Measurements from ENCODE around the gene FBN3.

The FBN3 gene

DNA sequence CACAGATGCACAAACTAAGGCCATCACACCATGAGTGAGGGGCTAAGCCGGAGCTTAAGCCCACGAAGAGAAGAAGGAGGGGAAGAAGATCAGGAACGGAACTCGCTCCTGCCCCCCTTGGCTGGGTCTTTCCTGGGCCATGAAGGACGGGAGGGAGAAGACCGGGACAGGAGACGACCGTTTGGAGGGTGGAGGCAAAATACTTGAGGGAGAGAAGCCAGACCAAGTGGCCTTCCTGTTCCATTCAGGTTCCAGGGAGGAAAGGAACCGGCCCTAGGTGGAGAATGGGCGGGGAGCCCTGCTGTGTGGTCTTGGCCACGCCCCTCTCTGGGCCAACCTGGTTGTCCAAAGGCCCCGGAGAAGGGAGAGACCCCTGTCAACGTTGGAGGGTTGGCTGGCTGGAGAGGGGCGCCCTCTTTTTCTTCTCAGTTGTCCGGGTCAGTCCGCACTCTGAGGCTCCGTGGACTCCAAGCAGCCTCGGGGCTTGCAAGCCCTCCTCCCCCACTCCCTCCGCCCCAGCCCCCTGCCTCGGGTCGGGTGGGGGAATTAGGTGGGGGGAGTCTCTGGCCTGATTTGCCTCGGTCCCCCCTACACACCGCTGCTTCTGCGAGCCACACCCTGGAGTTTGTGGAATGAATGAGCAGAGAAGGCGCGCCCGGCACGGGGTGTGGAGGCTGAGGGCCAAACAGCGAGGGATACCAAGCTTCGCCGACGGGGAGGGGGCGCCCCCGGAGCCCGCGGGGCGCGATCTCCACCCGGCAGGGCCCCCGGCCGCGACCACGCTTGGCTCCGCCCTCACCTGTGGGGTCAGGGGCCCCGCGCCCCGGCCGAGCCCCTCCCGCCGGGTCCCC lies 757 bp downstream of the FBN3 start:
- no peak for DNase-seq (ENCODE audit: low spot score)

DNA sequence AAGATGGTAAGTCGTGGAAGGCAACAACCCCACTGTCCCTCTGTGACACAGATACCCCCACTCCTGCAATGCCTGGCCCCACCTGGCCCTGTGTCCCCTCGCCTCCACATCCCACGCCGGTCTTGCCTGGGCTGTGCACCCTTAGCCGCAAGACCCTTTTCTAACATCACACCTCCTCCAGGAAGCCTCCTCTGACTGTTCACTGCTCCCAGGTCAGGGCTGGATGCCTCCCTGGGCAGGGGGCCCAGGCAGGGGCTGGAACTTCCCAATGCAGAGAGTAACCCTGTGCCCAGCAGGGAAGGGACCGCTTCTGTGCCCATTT lies 1.3 kb downstream of the FBN3 start:
- DNase-seq (ENCODE audit: low spot score), result no peak

- DNase-seq (ENCODE audit: low spot score), result no peak
These were observed 1.8 kb downstream of the FBN3 start for GRCh38 chr19:8147582-8147978.

GRCh38 chr19:8146877-8147581 lies 2.4 kb downstream of the FBN3 start:
- DNase-seq (ENCODE audit: low spot score), result no peak

DNA sequence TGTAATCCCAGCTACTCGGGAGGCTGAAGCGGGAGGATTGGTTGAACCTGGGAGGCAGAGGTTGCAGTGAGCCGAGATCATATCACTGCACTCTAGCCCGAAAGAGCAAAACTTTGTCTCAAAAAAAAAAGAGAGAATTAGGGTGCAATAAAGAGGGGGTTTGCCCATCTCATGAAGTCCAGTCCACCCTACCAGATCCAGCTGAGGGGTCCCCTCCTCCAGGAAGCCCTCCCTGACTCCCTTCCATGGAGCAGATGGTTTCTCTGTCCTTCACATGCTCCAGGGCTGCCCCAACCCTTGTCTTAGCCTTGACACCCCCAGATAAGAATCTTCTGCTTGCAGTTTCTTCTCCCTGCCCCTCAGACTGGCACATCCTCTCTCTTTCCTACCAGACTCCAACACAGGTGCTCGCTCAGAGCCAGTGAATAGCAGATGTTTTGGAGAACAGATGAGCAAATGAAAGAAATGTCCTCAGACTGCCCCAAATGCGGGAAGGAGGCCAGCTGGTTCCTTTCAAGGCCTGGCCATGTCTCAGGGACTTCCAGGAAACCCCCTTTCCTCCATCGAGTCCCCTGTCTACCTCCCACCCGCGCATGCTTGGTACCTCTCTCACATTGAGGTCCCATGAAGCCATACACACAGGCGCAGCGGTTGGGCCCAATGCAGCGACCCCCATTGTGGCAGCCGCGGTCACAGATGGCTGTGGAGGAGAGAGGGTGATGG lies 5.0 kb downstream of the FBN3 start:
- DNase-seq (ENCODE audit: low spot score), result no peak

DNA sequence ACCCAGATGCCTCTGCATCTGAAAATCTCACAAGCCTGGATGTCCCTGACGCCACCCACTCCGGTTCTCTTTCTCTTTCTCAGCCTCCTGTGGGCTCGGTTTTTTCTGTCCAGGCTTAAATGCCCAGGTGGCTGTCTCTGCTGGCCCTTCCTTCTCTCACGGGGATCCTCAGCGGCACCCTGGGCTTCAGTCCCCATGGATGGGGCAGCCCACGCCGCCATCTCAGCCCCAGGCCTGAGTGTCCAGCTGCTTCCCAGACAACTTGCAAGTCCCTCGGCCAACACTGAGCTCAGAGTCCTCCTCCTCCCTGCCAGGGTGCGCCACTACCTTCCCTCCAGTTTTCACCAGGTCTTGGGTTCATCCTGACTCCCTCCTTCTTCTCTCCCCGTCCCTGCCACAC lies 6.4 kb downstream of the FBN3 start:
- no peak for DNase-seq (ENCODE audit: low spot score)

- no peak for DNase-seq (ENCODE audit: low spot score)
These were observed 6.9 kb downstream of the FBN3 start for GRCh38 chr19:8142513-8142900.

DNA sequence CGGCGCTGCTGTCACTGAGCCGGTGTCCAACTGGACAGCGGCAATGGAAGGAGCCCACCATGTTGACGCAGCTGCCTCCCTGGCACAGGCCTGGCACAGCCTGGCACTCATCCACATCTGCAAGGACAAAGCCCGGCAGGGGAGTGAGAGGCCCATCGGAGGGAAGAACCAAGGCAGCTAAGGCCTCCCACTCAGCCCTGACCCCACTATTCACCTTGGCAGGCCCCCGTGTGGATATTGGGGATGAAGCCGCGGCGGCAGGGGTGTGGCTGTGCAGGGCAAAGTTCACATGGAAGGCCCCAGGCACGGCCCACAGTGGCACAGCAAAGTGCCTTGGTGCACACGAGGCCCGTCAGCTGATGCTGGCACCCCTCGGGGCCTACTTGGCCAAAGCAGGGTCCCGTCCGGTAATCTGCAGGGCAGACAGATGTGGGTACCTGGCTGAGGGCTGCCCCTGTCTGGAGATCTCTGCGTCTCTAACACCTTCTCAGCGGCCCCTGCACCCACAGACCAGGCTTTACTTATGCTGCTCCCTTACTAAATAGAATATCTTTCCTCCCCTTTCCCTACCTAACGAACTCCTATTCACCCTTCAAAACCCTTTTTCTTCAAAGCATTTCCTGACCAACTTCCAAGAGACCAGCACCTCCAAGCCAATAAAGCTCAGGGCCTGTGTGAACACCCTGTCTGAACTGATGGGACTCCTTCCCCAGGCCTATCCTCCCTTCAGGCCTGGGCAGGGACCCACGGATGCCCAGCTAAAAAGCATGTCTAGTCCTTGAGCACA lies 7.5 kb downstream of the FBN3 start:
- no peak for DNase-seq (ENCODE audit: low spot score)

DNA sequence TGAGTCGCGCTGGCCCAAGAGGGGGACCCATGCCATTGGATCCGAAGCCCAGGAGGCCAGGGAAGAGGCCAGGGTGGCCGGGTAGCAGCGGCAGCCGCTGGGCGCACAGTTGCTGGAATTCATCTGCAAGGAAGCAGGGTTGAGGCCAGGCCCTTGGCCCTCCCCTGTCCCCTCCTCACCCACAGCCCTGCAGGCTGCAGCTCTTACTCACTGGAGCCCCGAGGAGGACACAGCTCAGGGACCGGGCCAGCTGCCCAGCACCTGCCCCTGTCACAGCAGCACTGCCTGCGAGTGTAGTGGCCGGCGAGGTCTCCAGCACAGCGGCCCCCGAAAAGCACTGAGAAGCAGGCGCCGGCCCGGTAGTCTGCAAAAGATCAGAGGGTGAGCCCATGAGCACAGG lies 11.2 kb downstream of the FBN3 start:
- no peak for DNase-seq (ENCODE audit: low spot score)

DNA sequence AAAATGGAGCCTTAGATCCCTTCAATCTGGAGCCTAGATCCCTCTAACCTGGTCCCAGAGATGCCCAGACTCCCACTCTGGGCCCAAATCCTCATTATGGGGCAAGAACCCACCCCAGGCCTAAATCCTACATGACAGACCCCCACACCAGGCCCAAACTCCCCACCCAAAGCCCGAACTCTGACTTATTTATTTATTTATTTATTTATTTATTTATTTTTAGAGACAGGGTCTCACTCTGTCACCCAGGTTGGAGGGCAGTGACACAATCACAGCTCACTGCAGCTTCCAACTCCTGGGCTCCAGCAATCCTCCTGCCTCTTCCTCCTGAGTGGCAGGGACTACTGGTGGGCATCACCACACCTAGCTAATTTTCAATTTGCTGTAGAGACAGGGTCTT lies 12.0 kb downstream of the FBN3 start:
- no peak for DNase-seq (ENCODE audit: low spot score)

GRCh38 chr19:8135946-8136618 lies 13.3 kb downstream of the FBN3 start:
- no peak for DNase-seq (ENCODE audit: low spot score)

DNA sequence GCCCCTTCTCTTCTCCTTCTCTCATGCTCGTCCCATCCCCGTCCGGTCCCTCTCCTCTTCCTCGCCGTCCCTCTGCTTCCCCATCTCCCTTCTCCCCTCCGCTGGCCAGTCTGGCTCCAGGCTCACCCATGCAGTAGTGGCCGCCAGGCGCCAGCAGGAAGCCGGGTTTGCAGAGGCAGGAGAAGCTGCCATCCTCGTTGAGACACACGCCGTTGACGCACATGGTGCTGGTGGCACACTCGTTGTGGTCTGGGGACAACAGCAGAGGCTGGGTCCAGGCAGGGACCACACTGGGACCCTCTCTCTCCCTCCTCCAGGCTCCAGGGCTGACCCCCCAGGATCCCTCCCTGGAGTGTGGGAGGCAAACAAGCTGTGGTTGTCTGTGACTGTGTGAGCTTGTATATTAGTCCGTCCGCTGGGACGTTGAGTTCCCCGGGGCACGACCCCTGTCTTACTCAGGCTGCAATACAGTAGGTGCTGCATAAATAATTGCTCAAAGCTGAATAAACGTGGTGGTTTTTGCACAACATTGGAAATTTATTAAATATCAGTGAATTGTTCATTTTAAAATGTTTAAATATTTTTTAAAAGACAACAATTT lies 16.4 kb downstream of the FBN3 start:
- DNase-seq (ENCODE audit: low spot score), result no peak

- DNase-seq (ENCODE audit: low spot score), result no peak
These were observed 17.9 kb downstream of the FBN3 start for GRCh38 chr19:8131517-8131916.

DNA sequence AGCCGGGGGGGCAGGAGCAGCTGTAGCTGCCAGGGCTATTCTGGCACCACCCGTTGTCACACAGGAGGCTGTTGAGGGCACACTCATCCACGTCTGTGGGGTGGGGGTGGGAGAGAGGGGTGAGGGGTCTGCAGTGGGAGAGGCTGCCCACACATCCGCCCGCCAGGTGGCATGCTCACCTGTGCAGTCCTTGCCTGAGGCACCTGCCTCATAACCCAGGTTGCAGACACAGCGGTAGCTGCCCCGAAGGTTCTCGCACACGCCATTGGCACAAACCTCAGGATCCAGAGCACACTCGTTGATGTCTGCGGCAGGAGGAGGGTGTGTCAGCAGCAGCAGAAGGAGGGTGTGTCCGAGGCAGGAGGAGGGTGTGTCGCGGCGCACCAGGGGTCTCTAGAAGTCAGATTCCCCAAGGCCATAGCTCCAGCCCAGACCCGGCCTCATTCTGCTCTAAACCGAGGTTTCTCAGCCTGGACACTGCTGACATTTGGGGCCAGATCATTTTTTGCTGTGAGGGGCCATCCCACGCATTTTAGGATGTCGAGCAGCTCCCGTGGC lies 20.3 kb downstream of the FBN3 start:
- no peak for DNase-seq (ENCODE audit: low spot score)

DNA sequence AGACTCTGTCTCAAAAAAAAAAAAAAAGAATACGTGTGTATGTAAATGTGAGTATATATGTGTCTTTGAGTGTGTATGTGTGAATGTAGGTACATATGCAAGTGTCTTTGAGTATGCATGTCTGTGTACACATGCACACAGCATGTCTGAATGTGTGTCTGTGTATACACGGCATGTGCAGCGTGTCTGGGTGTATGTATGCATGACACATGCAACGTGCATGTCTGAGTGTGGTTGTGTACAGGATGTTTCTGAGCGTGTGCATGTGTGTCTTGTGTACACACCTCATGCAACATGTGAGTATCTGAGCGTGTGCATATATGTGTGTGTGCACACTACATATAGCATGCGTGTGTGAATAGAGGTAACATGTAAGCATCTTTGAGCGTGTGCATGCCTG lies 20.8 kb downstream of the FBN3 start:
- DNase-seq (ENCODE audit: low spot score), result no peak

- no peak for DNase-seq (ENCODE audit: low spot score)
These were observed 22.1 kb downstream of the FBN3 start for GRCh38 chr19:8127311-8127710.

DNA sequence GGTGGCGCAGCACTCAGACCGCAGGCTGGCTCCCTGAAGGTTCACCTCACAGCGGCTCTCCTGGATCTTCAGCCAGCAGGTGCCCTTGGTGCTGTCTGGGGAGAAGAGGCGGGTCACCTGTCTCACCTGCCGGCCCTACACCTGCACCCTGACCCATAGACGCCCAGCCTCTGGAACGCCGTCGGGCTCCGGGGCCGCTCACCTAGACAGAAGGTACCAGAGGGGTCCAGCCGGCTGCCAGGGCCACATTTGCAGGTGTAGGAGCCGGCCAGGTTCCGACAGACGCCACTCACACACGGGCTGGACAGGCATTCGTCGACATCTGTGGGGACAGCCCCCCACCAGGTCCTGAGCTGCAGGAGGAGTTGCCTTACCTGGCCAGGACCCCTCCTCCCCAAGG lies 22.9 kb downstream of the FBN3 start:
- no peak for DNase-seq (ENCODE audit: low spot score)

DNA sequence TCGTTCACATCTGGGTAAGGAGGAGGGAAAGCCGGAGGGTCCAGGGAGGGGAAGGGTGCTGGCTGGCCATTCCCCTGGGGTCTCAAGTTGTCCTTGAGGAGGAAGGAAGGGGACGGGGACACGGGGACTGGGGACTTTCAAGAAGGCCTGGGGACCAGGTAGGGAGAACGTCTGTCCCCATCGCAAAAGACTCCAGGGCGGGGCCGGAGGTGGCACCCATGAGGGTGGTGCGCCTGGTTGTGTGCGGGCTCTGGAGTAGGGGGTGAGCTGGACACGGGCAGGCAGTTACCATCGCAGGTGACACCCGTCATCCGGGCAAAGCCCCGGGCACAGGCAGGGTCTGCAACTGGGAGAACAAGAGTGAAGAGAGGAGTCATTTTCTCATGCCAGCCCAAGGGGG lies 23.4 kb downstream of the FBN3 start:
- DNase-seq (ENCODE audit: low spot score), result no peak

GRCh38 chr19:8123683-8124082 lies 25.7 kb downstream of the FBN3 start:
- DNase-seq (ENCODE audit: low spot score), result no peak

- DNase-seq (ENCODE audit: low spot score), result no peak
These were observed 28.5 kb downstream of the FBN3 start for GRCh38 chr19:8120636-8121480.
